GM19238 (cell line): Measurements from ENCODE around the gene TSPAN13.

ENCODE experiments used
- DNase-seq: peaks from one replicate; pipeline ENCODE4 v3.0.0; 2011; ENCODE audit warnings: low spot score; ENCODE audit not compliant: insufficient read length

Gene TSPAN13

GRCh38 chr7:16812542-16813231, 59.1 kb downstream of the TSPAN13 start:
- DNase-seq, result no peak

- no peak for DNase-seq
Observed at GRCh38 chr7:16813232-16813616, 59.7 kb downstream of the TSPAN13 start.

- DNase-seq, result no peak
Observed at GRCh38 chr7:16815001-16815400, 61.4 kb downstream of the TSPAN13 start.

- no peak for DNase-seq
Observed at GRCh38 chr7:16816824-16817223, 63.3 kb downstream of the TSPAN13 start.

- no peak for DNase-seq
Observed at GRCh38 chr7:16817536-16817935, 64.0 kb downstream of the TSPAN13 start.

GRCh38 chr7:16818732-16819131, 65.2 kb downstream of the TSPAN13 start:
- DNase-seq, result no peak

- DNase-seq, result no peak
Observed at GRCh38 chr7:16822029-16822428, 68.5 kb downstream of the TSPAN13 start.

GRCh38 chr7:16826060-16826459, 72.5 kb downstream of the TSPAN13 start:
- DNase-seq, result no peak

GRCh38 chr7:16833373-16833772, 79.8 kb downstream of the TSPAN13 start:
- no peak for DNase-seq
